Cerebellar cortex (tissue), 1 donor: ENCODE measurements around the gene WAPL.
"Not testable (repeated sequence)": the region's sequence is repeated elsewhere in the genome, so short reads cannot be mapped to it uniquely, and the experiment has no call there.

Source experiments
- DNase-seq: peaks from one replicate; pipeline ENCODE4 v3.0.0-alpha.2; 2015; ENCODE audit warnings: low spot score

The WAPL gene, protein sequence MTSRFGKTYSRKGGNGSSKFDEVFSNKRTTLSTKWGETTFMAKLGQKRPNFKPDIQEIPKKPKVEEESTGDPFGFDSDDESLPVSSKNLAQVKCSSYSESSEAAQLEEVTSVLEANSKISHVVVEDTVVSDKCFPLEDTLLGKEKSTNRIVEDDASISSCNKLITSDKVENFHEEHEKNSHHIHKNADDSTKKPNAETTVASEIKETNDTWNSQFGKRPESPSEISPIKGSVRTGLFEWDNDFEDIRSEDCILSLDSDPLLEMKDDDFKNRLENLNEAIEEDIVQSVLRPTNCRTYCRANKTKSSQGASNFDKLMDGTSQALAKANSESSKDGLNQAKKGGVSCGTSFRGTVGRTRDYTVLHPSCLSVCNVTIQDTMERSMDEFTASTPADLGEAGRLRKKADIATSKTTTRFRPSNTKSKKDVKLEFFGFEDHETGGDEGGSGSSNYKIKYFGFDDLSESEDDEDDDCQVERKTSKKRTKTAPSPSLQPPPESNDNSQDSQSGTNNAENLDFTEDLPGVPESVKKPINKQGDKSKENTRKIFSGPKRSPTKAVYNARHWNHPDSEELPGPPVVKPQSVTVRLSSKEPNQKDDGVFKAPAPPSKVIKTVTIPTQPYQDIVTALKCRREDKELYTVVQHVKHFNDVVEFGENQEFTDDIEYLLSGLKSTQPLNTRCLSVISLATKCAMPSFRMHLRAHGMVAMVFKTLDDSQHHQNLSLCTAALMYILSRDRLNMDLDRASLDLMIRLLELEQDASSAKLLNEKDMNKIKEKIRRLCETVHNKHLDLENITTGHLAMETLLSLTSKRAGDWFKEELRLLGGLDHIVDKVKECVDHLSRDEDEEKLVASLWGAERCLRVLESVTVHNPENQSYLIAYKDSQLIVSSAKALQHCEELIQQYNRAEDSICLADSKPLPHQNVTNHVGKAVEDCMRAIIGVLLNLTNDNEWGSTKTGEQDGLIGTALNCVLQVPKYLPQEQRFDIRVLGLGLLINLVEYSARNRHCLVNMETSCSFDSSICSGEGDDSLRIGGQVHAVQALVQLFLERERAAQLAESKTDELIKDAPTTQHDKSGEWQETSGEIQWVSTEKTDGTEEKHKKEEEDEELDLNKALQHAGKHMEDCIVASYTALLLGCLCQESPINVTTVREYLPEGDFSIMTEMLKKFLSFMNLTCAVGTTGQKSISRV (N-terminal part only)

DNA sequence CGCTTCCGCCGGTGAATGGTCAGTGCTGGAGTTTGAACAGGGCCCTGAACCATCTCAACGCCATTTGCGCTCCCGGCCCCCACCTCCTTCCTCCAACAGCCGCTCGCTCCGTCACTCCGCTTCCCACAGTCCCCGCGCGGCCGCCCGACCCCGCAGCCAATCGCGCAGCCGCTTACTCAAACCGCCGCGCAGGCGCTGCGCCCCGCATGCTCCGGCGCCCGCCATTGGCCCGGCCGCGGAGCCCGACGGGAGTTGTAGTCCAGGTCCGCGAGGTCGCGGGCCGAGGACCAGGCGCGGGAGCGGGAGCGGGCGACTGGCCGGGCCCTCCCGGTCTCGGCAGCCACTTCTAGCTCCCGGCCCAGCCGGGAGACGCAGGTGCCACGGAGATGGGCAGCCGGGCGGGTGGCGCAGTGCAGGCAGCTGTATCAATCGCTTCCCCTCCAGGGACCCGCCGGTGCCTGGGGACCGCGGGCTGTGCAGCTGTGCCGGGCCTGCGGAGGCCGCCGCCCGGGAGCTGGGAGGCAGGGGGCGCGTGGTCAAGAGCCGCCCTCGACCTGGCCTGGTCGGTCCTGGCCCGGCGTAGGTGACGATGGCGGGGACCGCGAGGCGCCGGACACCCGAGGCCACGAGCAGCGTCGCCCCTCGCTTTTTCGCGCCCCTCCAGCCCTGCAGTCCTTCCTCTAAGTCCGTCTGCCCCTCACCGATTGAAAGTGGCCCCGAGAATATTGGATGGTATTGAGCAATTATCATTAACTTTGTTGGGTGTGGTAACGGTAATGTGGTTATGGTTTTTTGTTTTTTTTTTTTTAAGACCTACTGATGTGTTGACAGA, at the start of gene WAPL:
TSS of gene WAPL (minus strand) at position 115 of the 832 bp plus-strand sequence. CDS start 3,723 bp downstream, outside the sequence.
- DNase-seq: peak; percentile 93

DNA sequence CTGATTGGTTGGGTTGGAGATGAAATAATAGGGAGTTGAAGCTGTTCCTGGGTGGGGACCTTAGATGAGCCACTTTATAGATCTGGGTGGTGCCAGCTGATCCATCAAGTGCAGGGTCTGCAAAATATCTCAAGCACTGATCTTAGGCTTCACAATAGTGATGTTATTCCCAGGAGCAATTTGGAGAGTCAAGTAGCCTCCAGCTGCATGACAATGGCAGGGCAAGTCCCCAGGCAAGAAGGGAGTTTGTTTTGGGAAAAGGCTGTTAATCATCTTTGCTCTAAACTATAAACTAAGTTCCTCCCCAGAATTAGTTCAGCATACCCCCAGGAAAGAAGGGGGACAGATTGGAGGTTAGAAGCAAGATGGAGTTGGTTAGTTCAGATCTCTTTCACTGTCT, 47.7 kb upstream of the WAPL start:
- no peak for DNase-seq

DNA sequence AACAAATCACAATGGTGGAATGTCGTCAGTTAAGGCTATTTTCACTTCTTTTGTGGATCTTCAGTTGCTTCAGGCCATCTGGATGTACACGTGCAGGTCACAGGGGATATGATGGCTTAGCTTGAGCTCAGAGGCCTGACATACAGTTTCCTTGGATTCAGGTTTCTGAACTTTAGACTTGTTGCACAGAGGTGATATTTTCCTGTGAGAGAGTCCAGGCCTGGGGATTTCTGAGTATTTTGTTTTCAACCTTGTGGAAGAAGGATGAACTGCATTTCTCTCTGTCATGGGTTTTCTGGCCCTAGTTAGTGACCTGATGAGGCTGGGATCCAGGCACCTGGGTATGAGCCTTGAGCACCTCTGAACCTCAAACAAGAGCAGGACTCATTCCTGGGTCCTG, 44.9 kb upstream of the WAPL start:
- DNase-seq: not testable (repeated sequence)

DNA sequence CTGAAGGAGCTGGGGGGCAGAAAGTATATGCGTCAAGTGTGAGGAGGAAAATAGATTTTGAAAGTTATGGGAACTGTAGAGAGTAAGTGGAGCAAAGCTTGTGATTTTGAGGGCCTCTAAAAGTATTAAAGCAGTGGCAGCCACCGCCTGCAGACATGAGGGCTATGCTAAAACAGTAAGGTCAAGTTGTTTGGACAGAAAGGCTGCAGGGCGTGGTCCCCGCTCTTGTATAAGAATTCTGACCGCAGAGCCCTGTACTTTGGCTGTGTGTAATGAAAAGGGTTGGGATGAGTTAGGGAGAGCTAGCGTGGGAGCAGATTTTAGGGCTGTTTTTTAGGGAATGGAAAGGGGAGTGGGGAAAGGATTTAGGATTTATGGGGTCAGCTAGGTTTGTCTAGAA, 41.7 kb upstream of the WAPL start:
- DNase-seq: not testable (repeated sequence)

DNA sequence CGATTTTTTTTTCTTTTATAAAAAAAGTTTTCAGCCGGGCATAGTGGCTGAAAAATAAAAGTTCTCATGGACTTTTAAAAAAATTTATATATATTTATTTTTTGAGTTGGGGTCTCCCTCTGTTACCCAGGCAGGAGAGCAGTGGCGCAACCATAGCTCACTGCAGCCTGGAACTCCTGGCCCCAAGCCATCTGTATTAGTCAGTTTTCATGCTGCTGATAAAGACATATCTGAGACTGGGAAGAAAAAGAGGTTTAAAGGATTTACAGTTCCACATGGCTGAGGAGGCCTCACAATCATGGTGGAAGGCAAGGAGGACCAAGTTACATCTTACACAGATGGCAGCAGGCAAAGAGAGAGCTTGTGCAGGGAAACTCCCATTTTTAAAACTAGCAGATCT, 37.1 kb upstream of the WAPL start:
- DNase-seq: not testable (repeated sequence)

DNA sequence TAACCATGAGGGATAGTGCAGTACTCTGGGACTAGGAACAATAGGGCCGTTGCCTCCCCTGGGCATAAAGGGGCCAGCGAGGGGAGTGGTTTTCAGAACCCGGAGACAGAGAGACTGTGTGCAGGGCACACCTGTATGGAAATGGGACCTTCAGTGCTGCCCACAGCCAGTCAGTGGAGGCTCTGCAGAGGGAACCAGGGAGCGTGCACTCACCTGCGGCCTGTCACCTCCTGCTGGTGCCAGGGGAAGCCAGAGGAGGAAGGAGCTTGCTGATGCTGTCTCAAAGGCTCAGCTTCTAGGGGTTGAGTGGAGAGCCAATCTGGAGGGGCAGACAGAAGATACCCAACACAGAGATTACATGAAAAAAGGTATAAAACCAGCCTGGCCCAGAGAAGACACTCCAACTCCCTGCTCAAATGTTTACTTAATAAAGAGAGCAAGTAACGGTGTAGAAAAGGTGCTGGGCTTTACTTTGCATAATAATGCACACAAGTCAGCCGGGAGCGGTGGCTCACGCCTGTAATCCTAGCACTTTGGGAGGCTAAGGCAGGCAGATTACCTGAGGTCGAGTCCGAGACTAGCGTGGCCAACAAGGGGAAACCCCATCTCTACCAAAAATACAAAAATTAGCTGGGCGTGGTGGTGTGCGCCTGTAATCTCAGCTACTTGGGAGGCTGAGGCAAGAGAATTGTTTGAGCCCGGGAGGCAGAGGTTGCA, 35.5 kb upstream of the WAPL start:
- no peak for DNase-seq

DNA sequence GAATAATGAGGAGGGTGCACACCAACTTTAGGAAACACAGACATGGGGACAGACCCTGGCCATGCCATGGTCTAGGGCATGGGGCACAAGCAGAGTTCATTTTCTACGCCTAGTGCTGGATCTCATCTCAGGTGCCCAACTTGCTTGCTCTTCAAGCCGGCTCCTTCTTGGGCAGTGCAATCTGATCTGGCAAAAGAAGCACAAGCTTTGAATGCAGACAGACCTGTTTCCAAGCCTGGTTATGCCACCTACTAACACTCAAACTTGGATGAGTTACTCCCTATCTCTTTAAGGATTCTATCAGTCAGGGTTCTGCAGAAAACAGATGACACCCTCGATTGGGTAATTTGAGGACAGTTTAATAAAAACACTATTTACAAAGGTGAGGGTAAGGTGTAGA, 34.9 kb upstream of the WAPL start:
- no peak for DNase-seq

DNA sequence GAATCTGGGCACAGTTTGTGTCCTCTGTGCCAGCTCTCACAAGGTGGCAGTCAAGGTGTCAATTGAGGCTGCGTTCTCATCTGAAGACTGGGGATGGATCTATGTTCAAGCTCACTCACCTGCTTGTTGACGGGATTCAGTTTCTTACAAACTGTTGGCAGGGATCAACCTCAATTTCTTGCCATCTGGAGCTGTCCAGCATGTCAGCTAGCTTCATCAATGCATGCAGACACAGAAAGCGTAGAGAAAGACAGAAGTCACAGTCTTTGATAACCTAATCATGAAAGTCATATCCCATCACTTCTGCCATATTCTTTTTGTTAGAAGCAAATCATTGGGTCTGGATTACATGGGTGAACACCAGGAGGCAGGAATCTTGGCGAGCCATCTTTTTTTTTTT, 32.0 kb upstream of the WAPL start:
- no peak for DNase-seq

DNA sequence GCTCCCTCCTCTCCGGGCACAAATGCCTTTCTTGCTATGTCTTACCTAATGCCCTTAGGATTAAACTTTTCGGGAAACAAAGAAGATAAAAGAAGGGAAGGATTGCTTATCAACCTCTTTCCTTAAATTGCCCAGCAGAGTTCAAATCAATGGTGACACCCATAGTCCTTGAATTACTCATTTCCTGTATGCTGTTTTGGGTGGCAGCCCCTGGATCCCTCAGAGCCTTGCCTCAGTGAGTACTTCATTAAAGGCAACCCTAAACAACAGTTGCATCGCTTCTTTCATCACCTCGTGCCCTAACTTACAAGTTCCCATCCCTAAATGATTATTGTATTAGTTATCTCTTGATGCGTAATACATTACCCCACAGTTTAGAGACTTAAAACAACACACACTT, 31.6 kb upstream of the WAPL start:
- no peak for DNase-seq

DNA sequence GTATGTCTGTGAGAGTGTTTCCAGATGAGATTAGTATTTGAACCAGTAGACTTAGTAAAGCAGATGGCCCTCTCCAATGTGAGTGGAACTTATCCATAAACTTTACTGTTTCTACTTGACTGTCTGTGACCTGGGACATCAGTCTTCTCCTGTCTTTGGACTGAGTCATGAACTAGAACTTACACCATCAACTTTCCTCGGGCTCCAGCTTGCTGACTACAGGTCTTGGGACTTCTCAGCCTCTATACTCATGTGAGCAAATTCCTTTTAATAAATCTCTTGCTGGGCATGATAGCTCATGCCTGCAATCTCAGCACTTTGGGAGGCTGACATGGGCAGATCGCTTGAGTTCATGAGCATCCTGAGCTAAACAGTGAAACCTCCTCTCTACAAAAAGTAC, 25.7 kb upstream of the WAPL start:
- DNase-seq: no peak

DNA sequence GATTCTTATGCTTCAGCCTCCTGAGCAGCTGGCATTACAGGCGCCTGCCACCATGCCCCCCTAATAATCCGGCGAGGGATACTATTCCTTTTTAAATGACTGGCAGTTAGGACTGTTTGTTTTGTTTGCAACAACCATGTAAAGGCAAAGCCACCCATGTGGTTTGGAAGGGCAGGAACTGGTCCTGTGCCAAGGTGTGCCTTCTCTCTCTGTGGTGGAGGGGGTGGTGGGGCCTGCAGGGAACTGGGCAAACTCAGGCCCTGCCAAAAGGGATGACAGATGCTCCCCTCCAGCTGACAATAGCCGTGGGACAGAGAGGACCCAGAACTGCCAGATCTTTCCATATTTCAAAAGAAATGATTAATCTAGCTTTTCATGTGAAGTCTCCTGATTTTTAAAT, 23.5 kb upstream of the WAPL start:
- DNase-seq: peak; percentile 24

DNA sequence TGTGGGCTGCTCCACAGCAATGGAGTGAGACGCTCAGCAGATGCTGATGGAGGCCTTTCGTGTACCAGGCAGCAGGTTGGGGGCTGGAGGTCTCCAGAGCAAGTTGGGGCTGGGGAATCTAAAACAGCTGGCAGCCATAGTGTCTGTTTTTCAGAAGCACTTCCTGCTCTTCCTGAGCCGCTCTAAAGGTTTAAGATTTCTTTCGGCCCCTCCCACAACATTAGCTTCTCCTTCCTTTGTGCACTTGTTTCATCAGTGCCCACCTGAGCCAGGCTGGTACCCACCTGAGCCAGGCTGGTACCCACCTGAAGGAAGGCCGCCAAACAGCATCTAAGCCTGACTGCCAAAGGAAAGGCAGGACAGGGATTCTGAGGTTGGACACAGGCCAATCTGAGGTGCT, 18.4 kb upstream of the WAPL start:
- DNase-seq: no peak

DNA sequence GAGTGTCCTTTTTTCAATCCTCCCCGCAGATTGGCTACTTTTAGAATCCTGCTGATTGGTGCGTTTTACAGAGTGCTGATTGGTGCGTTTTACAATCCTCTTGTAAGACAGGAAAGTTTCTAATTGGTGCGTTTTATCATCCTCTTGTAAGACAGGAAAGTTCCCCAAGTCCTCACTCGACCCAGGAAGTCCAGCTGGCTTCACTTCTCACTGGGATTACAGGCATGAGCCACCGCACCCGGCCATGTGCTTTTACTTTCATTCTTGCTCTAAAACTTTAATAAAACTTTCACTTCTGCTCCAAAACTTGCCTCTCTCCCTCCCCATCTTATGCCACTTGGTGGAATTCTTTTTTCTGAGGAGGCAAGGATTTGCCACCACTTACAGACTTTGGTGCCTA, 17.0 kb upstream of the WAPL start:
- DNase-seq: no peak

DNA sequence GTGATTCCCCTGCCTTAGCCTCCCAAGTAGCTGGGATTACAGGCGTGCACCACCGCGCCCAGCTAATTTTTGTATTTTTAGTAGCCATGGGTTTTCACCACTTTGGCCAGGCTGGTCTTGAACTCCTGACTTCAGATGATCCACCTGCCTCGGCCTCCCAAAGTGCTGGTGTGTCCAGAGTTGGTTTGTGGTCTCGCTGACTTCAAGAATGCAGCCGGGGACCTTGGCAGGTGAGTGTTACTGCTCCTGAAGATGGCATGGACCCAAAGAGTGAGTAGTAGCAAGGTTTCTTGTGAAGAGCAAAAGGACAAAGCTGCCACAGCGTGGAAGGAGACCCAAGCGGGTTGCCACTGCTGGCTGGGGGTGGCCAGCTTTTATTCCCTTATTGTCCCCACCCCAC, 16.4 kb upstream of the WAPL start:
- not testable (repeated sequence) for DNase-seq

DNA sequence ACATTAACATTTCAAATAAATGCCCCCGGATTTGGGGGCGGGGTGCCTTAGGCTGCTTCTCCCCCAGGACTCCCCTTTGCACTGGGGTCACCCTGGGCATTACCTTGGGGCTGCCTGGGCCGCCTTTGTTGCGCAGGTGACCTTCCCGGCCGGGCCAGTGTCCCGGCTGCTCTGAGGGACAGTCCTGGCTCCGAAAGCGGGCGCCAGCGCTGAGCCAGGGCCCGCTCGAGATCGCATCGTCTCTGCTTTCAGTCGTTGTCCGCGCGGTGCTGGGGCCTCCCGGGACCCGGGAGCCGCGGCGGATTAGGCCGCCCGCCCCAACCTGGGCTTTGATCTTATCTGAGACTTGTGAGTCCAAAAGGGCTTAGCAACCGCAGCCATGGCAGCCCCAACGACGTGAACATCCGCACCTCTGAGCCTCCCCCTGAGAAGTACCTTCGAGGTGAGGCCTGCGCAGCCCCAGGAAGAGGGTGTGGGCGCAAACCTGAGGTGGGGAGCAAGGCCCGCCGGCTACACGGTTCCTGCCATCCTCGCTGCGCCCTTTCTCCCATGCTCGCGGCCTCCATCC, 14.8 kb upstream of the WAPL start:
- DNase-seq: no peak

DNA sequence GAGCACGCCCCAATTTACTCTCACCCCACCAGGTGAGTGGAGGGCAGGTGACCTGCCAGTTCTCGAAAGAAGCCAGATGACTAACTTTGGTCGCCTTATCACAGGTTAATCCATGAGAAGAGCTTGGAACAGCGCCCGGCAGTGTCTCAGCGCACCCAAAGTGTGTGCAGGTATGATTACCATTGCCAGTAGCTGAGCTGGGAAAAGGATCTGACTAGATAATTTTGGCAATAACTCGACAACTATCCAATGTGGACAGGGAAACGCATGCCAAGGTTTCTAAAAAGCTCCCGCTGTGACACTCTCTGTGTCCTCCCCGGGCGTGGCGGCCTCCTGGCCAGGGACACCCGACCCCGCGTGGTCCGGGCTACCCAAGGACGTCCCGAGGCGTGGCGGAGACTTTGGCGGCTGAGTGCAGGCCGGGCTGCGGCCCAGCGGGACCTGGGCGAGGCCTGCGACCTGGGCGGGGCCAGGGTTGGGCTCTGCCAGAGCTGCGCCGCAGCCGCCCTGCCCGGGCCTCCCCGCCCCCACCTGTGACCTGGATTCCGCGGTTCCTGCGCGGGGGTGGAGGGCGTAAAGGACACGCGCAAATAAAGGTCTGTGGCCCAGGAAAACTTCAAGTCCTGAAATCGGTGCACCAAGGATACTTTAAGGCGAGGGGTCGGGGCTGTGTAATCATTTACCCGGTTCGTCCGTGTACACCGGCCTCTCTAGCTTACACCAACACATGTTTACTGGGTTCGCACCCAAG, 13.7 kb upstream of the WAPL start:
- peak; percentile 48 for DNase-seq

DNA sequence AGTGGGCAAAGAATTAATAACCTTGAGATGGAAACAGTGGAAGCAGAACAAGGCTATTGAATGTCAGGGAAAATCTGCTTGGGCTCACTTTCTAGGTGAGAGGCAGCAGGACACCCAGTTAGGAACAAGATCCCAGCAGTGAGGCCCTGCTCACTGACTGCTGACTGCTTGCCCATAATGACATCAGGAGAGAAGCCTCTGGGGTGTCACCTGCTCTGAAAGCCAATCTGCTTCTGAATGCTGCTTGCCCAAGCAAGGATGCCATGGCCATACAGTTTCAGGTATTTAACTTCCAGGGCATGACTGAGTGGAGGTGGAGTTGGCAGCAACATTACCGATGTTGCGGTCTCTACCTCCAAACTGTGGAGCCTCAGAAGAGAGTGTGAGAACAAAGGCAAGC, 11.7 kb upstream of the WAPL start:
- peak; percentile 50 for DNase-seq

DNA sequence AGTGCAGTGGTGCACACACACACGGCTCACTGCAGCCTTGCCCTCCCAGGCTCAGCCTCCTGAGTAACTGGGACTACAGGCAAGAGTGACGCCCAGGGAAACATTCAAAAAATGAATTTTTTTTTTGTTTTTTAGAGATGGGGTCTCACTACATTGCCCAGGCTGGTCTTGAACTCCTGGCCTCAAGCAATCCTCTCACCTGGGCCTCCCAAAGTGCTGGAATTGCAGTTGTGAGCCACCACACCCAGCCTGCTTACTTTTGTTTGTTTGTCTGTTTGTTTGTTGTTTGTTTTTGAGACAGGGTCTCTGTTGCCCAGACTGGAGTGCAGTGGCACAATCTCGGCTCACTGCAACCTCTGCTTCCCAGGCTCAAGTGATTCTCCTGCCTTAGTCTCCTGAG, 7.1 kb upstream of the WAPL start:
- DNase-seq: not testable (repeated sequence)

DNA sequence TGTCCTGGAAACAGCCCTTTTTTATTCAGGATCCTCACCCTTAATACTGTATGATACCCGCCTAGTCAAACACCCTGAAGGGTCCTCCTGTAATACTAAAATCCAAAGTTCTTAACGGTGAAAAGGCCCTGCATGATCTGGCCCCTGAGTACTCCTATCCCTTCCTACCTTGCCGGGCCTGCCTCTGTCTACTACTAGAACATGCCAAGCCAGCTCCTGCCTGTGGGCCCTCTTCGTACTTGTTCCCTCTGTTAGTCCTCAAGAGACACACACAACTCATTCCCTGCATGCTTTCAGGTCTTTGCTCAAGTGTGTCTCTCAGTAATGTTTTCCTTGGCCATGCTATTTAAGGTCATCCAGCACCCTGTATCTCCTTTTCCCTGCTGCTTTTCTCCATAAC, 5.0 kb upstream of the WAPL start:
- no peak for DNase-seq

DNA sequence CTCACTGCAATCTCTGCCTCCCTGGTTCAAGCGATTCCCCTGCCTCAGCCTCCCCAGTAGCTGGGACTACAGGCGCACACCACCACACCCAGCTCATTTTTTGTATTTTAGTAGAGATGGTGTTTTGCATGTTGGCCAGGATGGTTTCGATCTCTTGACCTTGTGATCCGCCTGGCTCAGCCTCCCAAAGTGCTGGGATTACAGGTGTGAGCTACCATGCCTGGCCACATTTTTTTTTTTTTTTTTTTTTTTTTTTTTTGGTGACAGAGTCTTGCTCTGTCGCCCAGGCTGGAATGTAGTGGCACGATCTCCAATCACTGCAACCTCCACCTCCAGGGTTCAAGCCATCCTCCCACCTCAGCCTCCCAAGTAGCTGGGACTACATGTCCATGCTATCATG, 4.1 kb upstream of the WAPL start:
- not testable (repeated sequence) for DNase-seq
